Urinary bladder (tissue), 4 donors: ENCODE results near the gene CHD9NB. TPM values are rescaled to one million over a fixed set of nuclear protein-coding genes. Genes with fewer than 3 reads are reported as not detected.
"Not testable (repeated sequence)": the region's sequence is repeated elsewhere in the genome, so short reads cannot be mapped to it uniquely, and the experiment has no call there.

Experiments
- DNase-seq: peaks from one replicate; pipeline ENCODE4 v3.0.0-alpha.2; 2015; ENCODE audit errors: extremely low spot score
- H3K27ac ChIP-seq: one replicate; pipeline ENCODE4 v1.5.1; 2013; ENCODE audit warnings: low read depth, mild to moderate bottlenecking, moderate library complexity
- H3K36me3 ChIP-seq: one replicate; pipeline ENCODE4 v1.6.1; 2013; ENCODE audit warnings: mild to moderate bottlenecking, moderate library complexity; ENCODE audit not compliant: insufficient read depth
- H3K4me1 ChIP-seq: one replicate; pipeline ENCODE4 v1.6.1; 2013; ENCODE audit warnings: mild to moderate bottlenecking, moderate library complexity; ENCODE audit not compliant: insufficient read depth
- H3K4me3 ChIP-seq: one replicate; pipeline ENCODE4 v1.5.1; 2013; ENCODE audit warnings: low read depth, low read length
- WGBS: extraction: QIAGEN DNeasy Blood & Tissue Kit; methylation state at CpG from one replicate; pipeline ENCODE4 v1.1.7; 2013; 5-methylcytosine and 5-hydroxymethylcytosine counted together
- polyA plus RNA-seq: library from polyadenylated mRNA; stranded (reverse); fragments of 200-250 nt; gene quantifications from one replicate; pipeline ENCODE4 v1.2.3, GENCODE V29; 2013
- total RNA-seq: library from RNA; depleted of rRNA; stranded (reverse); fragments of >200 nt; gene quantifications from one replicate; pipeline ENCODE4 v1.2.3, GENCODE V29; 2014
- donor health status: healthy with polysubstance abuse.
- donor health status: healthy.

Gene CHD9NB
- total and polyA plus RNA-seq, 2 donors: 1.4 to 3.4 TPM

DNA sequence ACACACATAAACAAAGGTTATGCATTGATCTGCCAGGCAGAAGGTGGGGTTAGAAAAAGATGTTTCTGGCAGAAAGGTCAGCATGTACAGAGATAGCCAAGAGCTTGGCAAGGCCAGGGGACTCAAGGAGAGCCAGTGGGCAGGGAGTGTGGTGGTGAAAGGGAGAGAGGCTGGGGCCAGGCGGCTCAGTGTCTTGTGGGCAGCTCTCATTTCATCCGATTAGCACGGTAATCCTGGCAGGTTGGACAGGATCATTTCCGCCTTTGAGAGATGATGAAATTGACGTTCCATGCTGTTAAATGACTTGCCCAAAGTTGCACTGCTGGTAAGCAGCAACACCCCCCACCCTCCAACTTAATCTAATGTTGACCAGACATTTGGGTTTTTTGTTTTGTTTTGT, 5.7 kb upstream of the CHD9NB start:
- WGBS: 85% methylated on average over 5 of the region's 5 CpGs
- no peak overlapping the region for H3K27ac ChIP-seq

GRCh38 chr16:53057658-53058057, 5.0 kb upstream of the CHD9NB start:
- DNase-seq: no peak
- 85% methylated on average over 8 of the region's 8 CpGs for WGBS
- H3K36me3 ChIP-seq: no peaks in the 10 kb centered on the region

More for the DNA sequence above, 5.7 kb upstream of the CHD9NB start:
- Histone ChIP-seq H3K36me3 (no peaks in the 10 kb centered on the region), H3K4me1 (no peaks in the 10 kb centered on the region), H3K4me3 (no peak overlapping the region)
- no peak for DNase-seq

GRCh38 chr16:53056392-53056881, 3.7 kb upstream of the CHD9NB start:
- 70% methylated on average over 8 of the region's 8 CpGs for WGBS
- no peak for DNase-seq
- Histone ChIP-seq H3K4me1 (no peaks in the 10 kb centered on the region), H3K4me3 (no peak overlapping the region), H3K27ac (peak overlapping the region; percentile 68), H3K36me3 (no peaks in the 10 kb centered on the region)

More at GRCh38 chr16:53057658-53058057, 5.0 kb upstream of the CHD9NB start:
- Histone ChIP-seq H3K4me3 (no peak overlapping the region), H3K4me1 (no peaks in the 10 kb centered on the region), H3K27ac (no peak overlapping the region)

- WGBS: 17% methylated on average over 10 of the region's 10 CpGs
Measured at GRCh38 chr16:53055541-53056391, 3.1 kb upstream of the CHD9NB start.

GRCh38 chr16:53054670-53055485, 2.2 kb upstream of the CHD9NB start, which contains the start of gene CHD9:
TSS of gene CHD9 (plus strand) at chr16:53054991. CDS start at chr16:53156090, 101,099 bp downstream.
- Histone ChIP-seq H3K27ac (peak within 1 kb of the TSS; percentile 77), H3K4me1 (no peaks in the 10 kb centered on the region), H3K4me3 (peak within 1 kb of the TSS; percentile 59), H3K36me3 (no peaks in the 10 kb centered on the region)
- WGBS: under 1% methylated on average over 62 of the region's 62 CpGs
- DNase-seq: peak; percentile 67

More at GRCh38 chr16:53055541-53056391, 3.1 kb upstream of the CHD9NB start:
- Histone ChIP-seq H3K36me3 (no peaks in the 10 kb centered on the region), H3K27ac (peak overlapping the region; percentile 77), H3K4me3 (peak overlapping the region; percentile 59), H3K4me1 (no peaks in the 10 kb centered on the region)
- peak; percentile 83 for DNase-seq

GRCh38 chr16:53053967-53054669, 1.4 kb upstream of the CHD9NB start:
- WGBS: 50% methylated on average over 13 of the region's 13 CpGs
- peak overlapping the region; percentile 59 for H3K4me3 ChIP-seq
- no peaks in the 10 kb centered on the region for H3K4me1 ChIP-seq
- H3K36me3 ChIP-seq: no peaks in the 10 kb centered on the region
- DNase-seq: no peak
- no peak overlapping the region for H3K27ac ChIP-seq

- not testable (repeated sequence) for H3K4me1 ChIP-seq, H3K4me3 ChIP-seq, H3K27ac ChIP-seq, DNase-seq, H3K36me3 ChIP-seq
- WGBS: 92% methylated on average over 4 of the region's 4 CpGs
Measured at GRCh38 chr16:53051255-53051654, 1.4 kb downstream of the CHD9NB start.

- no peak overlapping the region for H3K4me3 ChIP-seq
- 93% methylated on average over 4 of the region's 4 CpGs for WGBS
- H3K36me3 ChIP-seq: no peaks in the 10 kb centered on the region
- no peak overlapping the region for H3K27ac ChIP-seq
- no peaks in the 10 kb centered on the region for H3K4me1 ChIP-seq
- no peak for DNase-seq
Measured at GRCh38 chr16:53048139-53048915, 4.4 kb downstream of the CHD9NB start.

DNA sequence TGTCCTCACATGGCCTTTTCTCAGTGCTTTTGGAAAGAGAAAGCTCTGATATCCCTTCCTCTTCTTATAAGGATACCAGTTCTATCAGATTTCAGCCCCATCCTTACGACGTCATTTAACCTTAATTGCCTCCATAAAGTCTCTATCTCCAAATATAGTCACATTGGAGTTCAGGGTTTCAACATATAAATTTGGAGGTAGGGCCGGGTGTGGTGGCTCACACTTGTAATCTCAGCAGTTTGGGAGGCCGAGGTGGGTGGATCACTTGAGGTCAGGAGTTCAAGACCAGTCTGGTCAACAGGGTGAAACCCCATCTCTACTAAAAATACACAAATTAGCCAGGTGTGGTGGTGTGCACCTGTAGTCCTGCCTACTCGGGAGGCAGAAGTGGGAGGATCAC, 5.2 kb downstream of the CHD9NB start:
- H3K4me3 ChIP-seq, H3K36me3 ChIP-seq, H3K4me1 ChIP-seq, DNase-seq, H3K27ac ChIP-seq: not testable (repeated sequence)
- WGBS: 91% methylated on average over 5 of the region's 5 CpGs

GRCh38 chr16:53045341-53046220, 7.1 kb downstream of the CHD9NB start:
- Histone ChIP-seq H3K4me3 (no peak overlapping the region), H3K27ac (no peak overlapping the region), H3K4me1 (no peaks in the 10 kb centered on the region), H3K36me3 (no peaks in the 10 kb centered on the region)
- 79% methylated on average over 6 of the region's 6 CpGs for WGBS
- no peak for DNase-seq

- Histone ChIP-seq H3K4me3 (no peak overlapping the region), H3K27ac (peak overlapping the region; percentile 75), H3K36me3 (no peaks in the 10 kb centered on the region), H3K4me1 (no peaks in the 10 kb centered on the region)
- 29% methylated on average over 11 of the region's 11 CpGs for WGBS
- no peak for DNase-seq
Measured at GRCh38 chr16:53043986-53044601, 8.6 kb downstream of the CHD9NB start.
